ENCODE results near the gene KRT32. TPM values are rescaled to one million over a fixed set of nuclear protein-coding genes. Genes with fewer than 3 reads are reported as not detected.

The KRT32 gene
- total RNA-seq, 2 experiments from 2014 or later = not detected

DNA sequence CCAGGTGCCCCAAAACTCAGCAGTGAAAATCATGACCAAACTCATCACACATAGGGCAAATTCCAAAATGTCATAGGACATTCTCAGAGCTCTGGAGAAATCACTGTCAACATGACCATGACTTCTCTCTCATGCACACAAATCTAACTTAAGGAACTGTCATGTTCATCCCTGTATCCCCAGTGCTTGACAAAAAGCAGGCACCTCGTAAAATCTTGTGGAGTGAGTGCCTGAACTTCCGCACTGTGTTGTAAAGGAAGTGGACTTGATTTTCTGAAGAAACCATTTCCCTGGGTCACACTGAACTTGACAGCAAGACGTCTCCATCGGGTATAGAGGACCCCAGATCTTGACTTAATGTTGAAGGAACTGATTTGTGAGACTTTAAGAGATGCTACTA is 45.6 kb downstream of the KRT32 start:
- H2AFZ ChIP-seq (ENCODE audit: low read length) = no peak overlapping the region
- no peak for DNase-seq (ENCODE audit: low spot score)
- H3K27ac ChIP-seq (ENCODE audit: low read depth, low read length, poor library complexity, severe bottlenecking) = no peak overlapping the region
- H3K9me3 ChIP-seq (ENCODE audit: low read length) = no peaks in the 10 kb centered on the region
- H3K79me2 ChIP-seq (ENCODE audit: insufficient read depth, low read depth, low read length) = no peaks in the 10 kb centered on the region
- TF ChIP-seq, protein P1, sequence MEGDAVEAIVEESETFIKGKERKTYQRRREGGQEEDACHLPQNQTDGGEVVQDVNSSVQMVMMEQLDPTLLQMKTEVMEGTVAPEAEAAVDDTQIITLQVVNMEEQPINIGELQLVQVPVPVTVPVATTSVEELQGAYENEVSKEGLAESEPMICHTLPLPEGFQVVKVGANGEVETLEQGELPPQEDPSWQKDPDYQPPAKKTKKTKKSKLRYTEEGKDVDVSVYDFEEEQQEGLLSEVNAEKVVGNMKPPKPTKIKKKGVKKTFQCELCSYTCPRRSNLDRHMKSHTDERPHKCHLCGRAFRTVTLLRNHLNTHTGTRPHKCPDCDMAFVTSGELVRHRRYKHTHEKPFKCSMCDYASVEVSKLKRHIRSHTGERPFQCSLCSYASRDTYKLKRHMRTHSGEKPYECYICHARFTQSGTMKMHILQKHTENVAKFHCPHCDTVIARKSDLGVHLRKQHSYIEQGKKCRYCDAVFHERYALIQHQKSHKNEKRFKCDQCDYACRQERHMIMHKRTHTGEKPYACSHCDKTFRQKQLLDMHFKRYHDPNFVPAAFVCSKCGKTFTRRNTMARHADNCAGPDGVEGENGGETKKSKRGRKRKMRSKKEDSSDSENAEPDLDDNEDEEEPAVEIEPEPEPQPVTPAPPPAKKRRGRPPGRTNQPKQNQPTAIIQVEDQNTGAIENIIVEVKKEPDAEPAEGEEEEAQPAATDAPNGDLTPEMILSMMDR (conservative IDR thresholded peaks at IDR 0.05; ENCODE audit: low read length) = no peak
- TF ChIP-seq EZH2phosphoT487 (IDR thresholded peaks at IDR 0.05; ENCODE audit: borderline replicate concordance, low read depth, low read length) = no peak
- H3K4me3 ChIP-seq (ENCODE audit: low read depth, low read length, poor library complexity, severe bottlenecking) = no peak overlapping the region
- no peaks in the 10 kb centered on the region for H4K20me1 ChIP-seq (ENCODE audit: insufficient read depth, low read length)
- no peaks in the 10 kb centered on the region for H3K36me3 ChIP-seq (ENCODE audit: insufficient read depth, low read length)
- no TSS peak for BruUV-seq (replicated peaks)
- CTCF ChIA-PET (ENCODE audit: unreplicated experiment) = no interaction called here
- H3K4me1 ChIP-seq (ENCODE audit: insufficient read depth, low read length, poor library complexity, severe bottlenecking) = no peaks in the 10 kb centered on the region
- intact Hi-C loops (cut with micrococcal nuclease; ENCODE audit: unreplicated experiment) = no loop called here
- no peak overlapping the region for H3K4me2 ChIP-seq (ENCODE audit: low read length)
- POLR2A ChIA-PET = no interaction called here
- H3K9me2 ChIP-seq (ENCODE audit: insufficient read depth, low read length) = no peaks in the 10 kb centered on the region

DNA sequence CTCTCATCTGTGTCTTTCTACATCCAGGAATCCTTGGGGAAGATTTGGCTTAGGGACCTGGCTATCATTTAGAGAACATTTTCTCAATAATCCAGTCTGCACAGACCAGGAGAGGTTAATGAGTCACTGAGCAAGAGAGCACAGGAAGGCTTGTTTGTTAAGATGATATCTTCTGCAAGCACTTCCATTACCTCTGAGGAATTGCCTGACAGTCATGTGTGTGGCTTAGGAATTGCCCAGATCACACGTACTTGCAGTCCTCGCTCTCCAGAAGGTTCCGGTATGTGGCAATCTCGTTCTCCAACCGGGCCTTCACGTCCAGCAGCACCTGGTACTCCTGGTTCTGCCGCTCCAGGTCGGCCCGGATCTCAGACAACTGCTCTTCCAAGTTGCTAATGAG is 46.1 kb downstream of the KRT32 start:
- Histone ChIP-seq H3K4me3 (ENCODE audit: low read depth, low read length, poor library complexity, severe bottlenecking) (no peak overlapping the region), H2AFZ (ENCODE audit: low read length) (no peak overlapping the region), H3K79me2 (ENCODE audit: insufficient read depth, low read depth, low read length) (no peaks in the 10 kb centered on the region), H3K4me2 (ENCODE audit: low read length) (no peak overlapping the region), H3K9me2 (ENCODE audit: insufficient read depth, low read length) (no peaks in the 10 kb centered on the region), H3K4me1 (ENCODE audit: insufficient read depth, low read length, poor library complexity, severe bottlenecking) (no peaks in the 10 kb centered on the region), H3K9me3 (ENCODE audit: low read length) (no peaks in the 10 kb centered on the region), H3K27ac (ENCODE audit: low read depth, low read length, poor library complexity, severe bottlenecking) (no peak overlapping the region), H4K20me1 (ENCODE audit: insufficient read depth, low read length) (no peaks in the 10 kb centered on the region), H3K36me3 (ENCODE audit: insufficient read depth, low read length) (no peaks in the 10 kb centered on the region)
- BruUV-seq (replicated peaks) = no TSS peak
- POLR2A ChIA-PET = no interaction called here
- DNase-seq (ENCODE audit: low spot score) = no peak
- CTCF ChIA-PET (ENCODE audit: unreplicated experiment) = no interaction called here
- no peak for TF ChIP-seq EZH2phosphoT487 (IDR thresholded peaks at IDR 0.05; ENCODE audit: borderline replicate concordance, low read depth, low read length)
- TF ChIP-seq, protein P1 (conservative IDR thresholded peaks at IDR 0.05; ENCODE audit: low read length) = no peak
- intact Hi-C loops (cut with micrococcal nuclease; ENCODE audit: unreplicated experiment) = no loop called here

GRCh38 chr17:41420134-41420533 is 47.1 kb downstream of the KRT32 start:
- Histone ChIP-seq H3K27ac (ENCODE audit: low read depth, low read length, poor library complexity, severe bottlenecking) (no peak overlapping the region), H4K20me1 (ENCODE audit: insufficient read depth, low read length) (no peaks in the 10 kb centered on the region), H3K9me3 (ENCODE audit: low read length) (no peaks in the 10 kb centered on the region), H3K79me2 (ENCODE audit: insufficient read depth, low read depth, low read length) (no peaks in the 10 kb centered on the region), H3K4me2 (ENCODE audit: low read length) (no peak overlapping the region), H3K36me3 (ENCODE audit: insufficient read depth, low read length) (no peaks in the 10 kb centered on the region), H3K4me1 (ENCODE audit: insufficient read depth, low read length, poor library complexity, severe bottlenecking) (no peaks in the 10 kb centered on the region), H3K4me3 (ENCODE audit: low read depth, low read length, poor library complexity, severe bottlenecking) (no peak overlapping the region), H2AFZ (ENCODE audit: low read length) (no peak overlapping the region), H3K9me2 (ENCODE audit: insufficient read depth, low read length) (no peaks in the 10 kb centered on the region)
- DNase-seq (ENCODE audit: low spot score) = no peak
- TF ChIP-seq, protein P1 (conservative IDR thresholded peaks at IDR 0.05; ENCODE audit: low read length) = no peak
- no peak for TF ChIP-seq EZH2phosphoT487 (IDR thresholded peaks at IDR 0.05; ENCODE audit: borderline replicate concordance, low read depth, low read length)
- intact Hi-C loops (cut with micrococcal nuclease; ENCODE audit: unreplicated experiment) = no loop called here
- BruUV-seq (replicated peaks) = no TSS peak
- POLR2A ChIA-PET = no interaction called here
- CTCF ChIA-PET (ENCODE audit: unreplicated experiment) = no interaction called here
